Colon (tissue), 2 donors: Measurements from ENCODE around the gene ADCY4.

Experiments
- FAIRE-seq: peaks from 2 replicates; lab custom pipeline; 2012; peaks lifted over from hg19 to GRCh38; lab: Jason Lieb, UNC
- donor health status: control.
- donor health status: control.

The ADCY4 gene

DNA sequence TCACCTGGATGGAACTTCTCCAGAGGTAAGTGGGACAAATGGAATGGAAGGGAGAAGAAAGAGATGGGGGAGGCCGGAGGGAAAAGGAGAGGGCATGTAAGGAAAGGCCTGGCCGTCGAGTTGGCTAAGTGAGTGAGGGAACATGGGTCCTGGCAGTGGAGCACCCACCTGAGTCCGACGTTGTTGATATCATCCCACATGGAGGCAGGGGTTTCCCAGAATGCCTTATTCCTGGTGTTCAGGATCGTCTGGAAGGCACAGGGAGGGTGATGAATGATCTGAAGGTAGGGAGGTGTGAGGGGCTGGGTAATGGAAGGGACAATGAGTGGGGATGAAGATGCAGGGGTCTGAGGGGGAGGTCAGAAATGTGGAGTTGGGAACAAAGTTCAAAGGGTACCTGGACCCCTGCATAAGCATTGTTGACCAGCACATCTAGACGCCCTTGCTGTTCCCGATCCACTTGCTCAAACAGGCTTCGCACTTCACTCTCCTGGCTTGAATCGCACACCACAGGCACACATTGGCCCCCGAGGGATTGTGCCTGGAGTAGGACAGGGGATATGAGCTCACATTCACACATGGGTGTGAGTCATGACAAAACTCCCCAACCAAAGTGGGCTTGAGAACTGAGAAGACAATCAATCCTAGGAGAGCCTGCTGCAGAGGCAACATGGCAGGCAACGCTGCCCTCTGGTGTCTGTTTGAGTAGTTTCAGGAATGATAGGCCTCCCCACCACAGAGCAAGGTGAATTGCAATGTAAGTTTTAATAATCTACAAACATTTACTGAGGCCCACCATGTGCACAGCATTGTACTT, 38.3 kb downstream of the ADCY4 start:
- FAIRE-seq, result no peak

DNA sequence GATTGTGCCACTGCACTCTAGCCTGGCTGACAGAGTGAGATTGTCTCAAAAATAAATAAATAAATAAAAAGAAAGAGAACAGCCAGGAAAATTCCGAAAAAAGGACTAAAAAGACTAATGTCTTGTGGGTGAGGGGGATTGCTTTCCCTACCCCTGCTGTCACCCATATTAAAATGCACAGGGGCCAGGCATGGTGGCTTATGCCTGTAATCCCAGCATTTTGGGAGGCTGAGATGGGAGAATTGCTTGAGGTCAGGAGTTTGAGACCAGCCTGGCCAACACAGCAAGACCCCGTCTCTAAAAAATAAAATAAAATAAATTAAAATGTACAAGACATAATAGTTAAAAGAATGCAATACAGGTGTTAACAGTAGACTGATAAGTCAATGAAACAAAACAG, 41.3 kb downstream of the ADCY4 start:
- FAIRE-seq, result no peak

DNA sequence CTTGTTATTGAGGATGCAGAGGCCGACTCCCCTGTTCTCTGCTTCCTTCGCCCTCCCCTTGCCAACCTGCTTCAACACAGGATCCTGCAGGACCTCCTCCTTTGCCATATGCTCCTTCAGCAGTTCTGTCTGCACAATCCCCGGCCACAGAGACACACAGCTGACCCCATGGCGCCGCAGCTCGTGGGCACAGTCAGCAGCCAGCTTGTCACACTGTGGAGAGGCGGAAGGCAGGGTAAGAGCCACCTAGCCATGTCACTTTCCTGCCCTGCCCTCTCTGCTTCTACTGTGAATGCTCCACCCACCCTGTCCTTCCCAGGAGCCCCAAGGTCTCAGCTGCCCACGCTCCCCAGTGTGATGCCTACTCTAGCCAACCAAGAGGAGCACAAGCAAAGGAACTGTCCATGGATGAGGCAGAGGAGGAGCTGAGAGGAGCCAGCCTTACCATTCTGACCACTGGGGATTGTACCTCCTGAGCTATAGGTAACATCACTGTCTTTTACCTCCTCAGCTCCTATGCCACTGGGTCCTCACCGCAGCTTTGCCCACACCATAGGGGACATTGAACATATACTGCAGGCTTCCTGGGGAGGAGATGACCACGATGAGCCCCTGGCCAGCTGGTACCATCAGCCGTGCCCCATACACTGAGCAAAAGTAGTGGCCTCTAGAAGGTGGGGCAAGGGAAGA, 42.6 kb downstream of the ADCY4 start:
- no peak for FAIRE-seq

DNA sequence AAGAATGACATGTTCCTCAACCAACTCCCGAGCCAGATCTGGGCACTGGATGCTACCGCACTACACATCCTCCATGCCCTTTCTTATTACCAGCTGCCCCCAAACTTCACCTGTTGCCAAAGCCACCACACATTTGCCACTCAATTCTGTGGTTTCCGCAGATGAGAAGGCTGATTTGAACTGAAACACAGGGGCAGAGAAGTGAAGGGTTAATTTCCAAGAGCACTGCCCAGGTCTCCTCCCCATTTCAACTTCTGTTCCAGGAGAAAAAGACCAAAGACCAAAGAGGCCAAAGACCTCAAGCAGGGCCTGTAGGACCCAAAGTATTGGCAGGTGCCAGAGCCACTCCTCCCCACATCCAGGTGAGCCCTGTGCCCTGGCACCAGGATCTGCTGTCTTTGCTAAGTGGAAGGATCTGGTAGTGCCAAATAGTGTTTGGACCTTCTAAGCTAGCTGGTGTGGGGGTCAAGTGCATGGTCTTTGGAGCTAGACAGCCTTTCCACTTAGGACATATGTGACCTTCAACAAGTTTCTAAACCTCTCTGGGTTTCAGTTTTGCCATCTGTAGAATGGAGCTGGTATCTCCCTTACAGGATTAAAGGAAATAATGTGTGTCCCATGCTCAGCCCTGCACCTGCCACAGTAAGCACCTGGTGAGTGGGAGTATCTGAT, 43.3 kb downstream of the ADCY4 start:
- FAIRE-seq, result no peak

DNA sequence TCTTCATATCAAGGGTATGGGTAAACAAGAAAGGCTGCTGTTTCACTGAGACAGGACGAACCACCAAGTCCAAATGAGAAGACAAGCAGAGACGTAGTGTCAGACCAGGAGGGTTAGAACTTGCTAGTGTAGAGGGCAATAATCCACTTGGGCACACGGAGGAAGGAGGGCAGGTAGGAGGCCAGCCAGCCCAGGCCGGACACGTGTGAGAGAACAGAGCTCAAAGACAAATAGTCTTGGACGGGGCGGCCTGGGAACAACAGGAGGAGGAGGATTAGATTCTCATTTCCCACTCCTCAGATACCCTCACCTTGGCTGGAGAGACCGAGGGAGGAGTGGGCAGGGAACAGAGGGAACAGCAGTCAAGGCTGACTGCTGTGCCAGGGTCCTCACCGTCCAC, 44.1 kb downstream of the ADCY4 start:
- no peak for FAIRE-seq

DNA sequence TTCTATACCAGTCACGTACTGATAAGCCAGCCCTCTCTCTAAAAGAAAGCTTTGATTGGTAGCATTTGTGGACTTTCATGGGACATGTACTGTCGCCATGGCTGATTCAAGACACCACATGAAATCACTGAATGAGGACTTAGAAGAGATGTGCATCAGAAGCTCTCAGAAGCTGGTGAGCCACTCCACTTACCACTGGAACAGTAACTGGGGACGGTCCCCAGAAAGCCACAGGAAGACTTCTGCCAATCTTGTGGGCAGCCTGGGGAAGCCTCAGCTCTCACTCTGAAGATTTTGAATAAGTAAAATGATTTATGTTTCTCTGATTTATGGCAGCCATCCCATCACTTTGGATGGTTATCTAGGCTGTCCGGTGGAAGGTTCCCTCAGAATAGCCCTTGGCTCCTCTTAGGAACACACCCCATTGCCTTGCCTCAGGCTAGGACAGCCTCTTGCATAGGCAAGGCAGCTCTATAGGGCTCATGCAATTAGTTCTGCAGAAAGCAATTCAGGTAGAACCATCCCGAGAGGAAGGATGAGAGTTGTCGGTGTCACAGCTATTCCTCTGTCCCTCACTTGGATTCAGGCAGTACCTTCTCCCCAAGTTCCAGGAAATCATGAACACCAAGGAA, 45.1 kb downstream of the ADCY4 start:
- FAIRE-seq, result no peak

DNA sequence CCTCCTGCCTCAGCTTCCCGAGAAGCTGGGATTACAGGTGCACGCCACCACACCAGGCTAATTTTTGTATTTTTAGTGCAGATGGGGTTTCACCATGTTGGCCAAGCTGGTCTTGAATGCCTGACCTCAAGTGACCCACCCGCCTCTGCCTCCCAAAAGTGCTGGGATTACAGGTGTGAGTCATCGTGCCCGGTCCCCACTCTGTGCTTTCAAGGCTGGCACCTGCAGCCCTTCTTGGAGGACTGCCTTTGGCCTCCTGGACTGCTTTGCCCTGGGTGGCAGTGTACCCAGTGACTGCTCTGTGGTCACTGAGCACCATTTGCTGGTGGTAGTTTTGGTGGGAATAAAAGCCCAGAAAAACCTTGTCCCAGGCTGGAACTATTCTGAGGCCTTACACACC, 47.9 kb downstream of the ADCY4 start:
- no peak for FAIRE-seq

DNA sequence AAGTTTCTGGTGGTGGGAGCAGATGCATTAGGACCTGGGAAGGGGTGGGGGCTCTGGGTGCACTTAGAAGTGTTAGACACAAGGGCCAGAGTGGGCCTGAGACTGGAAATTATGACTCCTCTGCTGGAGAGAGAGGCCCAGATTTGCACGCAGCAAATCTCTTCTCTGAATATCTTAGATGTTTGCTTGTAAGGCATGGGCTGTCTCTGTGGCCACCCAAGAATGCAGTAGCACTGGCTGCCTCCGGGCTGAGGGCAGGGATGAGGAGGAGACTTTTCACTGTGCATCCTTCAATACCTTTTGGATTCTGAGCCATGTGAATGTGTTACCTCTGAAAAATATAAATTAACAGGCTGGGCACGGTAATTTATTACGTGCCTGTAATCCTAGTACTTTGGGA, 49.5 kb downstream of the ADCY4 start:
- FAIRE-seq, result no peak

DNA sequence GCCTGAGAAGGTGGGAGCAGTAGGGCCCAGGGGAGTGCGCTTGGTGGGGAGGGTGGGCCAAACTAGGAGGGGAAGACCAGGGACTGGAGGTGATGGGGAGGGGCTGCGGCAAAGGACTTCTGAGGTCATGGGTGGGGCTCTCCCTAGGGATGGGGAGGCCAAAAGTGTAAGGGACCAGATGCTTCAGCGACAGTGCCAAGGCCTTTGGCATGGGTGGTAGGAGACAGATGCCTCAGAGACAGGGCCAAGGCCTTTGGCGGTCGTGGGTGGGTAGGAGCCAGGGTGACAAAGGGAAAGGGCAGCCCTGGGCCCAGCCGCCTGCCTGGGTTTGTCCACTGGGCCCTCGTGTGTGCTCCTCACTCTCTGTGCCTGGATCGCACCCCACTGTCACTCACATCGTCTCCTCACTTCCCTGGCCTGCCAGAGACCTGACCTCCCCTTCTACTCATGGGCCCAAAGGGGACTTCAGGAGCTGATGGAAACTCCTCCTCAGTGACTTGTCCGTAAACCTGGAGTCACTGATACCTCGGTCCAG, 50.3 kb downstream of the ADCY4 start:
- no peak for FAIRE-seq

DNA sequence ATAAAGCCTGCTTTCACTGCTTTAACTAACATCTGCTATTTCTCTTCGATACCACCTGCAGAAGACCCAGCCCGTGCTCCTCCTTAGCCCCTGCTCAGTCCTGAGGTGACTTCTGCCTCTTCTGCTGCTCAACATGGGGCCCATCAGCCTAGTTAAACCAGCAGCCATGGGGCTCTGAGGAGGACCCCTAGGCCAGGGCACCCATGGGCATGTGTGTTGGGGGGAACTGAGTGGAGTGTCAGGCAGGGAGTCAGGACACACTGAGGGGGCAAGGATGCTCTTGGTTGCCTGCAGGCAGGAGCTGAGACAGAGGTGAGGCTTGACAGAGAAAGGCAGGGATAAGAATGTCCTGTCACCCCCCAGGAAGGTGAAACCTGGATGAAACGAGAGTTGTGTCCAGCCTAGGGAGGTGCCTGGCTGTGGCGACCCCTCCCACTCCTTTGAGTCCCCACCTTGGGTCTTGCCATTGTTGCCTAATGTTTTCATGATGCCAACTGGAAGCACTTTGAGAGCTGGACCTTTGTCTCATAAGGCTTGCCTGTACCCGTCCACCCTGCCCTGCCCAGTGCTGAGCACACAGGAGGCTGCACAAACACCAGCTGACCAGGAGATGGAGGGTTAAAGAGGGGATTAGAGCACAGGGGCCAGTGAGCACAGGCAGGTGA, 50.9 kb downstream of the ADCY4 start:
- FAIRE-seq, result no peak

DNA sequence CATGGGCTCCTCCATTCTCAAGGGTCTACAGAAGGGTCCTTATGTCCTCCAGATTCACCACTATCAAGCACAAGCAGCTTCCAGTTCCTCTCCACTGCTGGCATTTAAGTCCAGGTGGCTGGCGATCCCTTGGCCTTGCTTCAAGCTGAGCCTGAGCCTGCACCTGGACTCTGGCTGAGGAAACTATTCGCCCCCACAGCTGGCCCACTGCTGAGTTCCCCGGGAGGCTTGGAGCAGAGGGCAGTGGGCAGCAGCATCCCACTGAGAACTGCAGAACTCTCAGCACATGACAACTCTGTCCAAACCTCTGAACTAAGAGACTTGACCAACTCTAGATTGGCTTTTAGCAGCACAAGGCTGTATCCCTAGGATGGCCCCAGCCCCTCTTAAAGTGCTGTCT, 52.1 kb downstream of the ADCY4 start:
- no peak for FAIRE-seq

DNA sequence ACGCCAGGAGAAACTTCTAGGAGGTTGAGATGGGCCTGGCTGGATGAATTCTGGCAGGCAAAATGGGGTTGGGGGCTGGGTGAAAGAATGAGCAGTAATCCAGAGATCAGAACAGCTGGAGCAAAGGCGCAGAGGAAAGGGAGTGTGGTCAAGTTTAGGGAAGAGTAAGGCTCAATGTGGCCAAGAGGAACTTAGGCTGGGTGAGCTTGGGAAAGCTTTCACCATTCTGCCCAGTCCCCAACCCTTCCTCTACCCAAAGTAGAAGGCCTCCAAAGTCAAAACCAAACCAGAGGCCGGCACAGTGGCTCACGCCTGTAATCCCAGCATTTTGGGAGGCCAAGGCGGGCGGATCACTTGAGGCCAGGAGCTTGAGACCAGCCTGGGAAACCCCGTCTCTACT, 53.2 kb downstream of the ADCY4 start:
- FAIRE-seq, result no peak

DNA sequence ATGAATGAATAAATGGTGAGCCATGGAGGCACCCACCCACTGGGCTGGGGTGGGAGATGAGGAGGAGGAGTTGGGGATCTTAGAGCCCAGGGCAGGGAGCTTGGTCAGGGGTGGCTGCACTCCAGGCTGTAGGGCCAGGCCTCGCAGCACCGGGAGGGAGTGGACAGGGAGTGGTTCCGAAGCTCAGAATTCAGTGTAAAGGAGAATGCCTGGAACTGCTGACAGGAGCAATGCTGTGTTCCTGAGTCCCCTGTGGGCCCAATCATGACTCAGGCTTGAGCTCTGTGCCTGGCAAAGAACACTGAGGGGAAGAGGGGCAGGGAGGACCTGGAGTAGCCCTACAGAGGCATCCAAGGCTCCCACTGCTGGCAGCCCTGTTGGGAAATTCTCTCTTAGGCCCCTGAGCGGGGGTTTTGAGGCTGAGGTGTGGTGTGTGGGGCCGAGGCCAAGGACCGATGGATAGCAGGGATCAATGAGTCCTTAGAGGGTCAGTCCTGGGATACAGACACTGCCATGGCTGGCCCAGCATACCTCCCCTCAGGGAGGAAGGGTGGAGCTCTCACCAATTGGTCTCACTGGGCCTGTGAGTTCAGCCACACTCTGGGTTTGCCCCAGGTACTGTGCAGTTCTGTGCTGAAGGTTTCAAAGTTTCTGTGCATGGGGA, 53.9 kb downstream of the ADCY4 start:
- FAIRE-seq, result no peak

DNA sequence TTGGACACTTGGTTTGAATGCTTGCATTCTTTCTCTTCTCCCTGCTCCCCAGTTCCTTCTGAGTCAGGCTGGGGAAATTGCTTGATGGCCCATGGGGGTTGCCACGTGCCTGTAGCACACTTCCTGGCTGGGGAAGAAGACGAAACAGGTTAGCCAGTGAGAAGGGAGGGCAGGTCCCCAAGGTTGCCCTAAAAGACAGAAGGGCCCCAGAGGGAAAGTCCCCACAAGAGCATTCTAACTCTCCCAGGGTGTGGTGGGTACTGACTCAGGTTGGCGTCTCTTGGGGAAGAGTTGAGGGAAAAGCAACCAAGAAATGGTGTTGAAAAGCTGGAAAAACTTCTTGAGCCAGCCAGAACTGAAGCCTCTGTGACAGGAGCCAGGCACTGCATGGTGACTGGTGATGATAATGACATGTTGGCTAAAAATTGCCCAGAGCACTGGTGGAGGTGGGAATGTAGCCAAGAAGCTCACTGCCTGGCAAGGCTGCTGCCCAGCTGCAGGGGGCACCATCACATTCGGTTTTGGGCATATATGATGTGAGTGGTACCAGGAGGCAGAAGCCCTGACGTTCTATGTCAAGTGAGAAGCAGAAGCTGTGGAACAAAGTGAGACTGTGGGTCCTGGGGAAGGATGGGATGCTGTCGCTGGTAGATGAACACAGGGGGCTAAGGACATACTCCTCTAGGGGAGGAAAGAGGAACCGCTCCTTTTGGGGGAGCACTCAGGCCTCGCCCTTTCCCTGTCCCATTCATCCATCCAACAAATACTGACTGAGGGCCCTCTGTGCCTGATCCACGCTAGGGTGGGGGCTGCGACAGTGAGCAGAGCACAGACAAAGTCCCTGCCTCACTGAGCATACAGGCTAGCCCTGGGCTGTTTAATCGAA, 55.3 kb downstream of the ADCY4 start:
- FAIRE-seq, result no peak

DNA sequence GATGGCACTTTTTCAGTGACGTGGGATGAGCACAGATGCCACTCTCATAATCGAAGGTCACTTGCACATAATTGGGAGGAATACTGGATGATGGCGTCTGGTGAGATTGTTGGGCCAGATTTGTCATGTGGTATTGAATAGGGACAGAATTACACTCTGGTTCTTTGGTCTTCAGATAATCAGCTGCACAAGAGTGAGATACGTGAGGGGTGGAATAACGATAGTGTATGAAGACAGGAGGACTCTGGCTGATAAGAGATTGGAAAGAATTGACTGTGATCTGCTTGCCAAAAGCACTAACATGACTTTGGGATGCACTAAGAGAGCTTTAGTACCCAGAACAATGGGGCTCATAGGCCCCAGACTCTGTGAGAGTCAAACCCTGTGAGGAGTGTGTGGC, 56.4 kb downstream of the ADCY4 start:
- FAIRE-seq, result no peak

DNA sequence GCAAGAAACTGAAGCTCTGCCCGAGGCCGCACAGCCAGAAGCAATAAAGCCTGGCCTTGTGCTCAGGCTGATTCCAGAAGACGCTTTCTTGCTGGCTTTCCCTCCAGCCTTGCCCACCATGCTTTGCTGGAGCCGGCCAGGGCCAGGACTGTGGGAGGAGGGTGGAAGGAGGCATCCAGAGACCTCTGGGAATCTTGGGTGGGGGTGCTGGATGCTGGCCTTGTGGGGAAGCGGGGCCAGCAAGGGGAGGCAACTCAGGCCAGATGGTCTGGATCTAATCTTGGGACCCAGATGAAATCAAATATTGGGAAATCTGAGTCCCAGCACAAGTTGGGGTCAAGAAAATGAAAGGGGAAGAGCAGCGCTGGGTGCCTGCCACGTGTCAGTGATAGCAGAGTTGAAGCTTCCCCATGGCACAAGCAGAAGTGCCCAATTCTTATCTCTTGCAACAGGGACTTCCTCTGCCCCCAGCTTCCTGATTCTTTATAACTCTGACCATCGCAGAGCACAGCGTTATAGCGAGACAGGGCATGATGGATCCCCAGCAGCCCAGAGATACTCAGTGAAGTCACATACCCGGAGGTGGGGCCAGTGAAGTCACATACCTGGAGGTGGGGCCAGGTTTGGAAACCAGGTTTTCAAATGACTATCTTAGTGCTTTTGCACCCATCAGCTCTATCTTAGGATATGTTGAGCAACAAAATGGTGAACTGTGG, 57.1 kb downstream of the ADCY4 start:
- FAIRE-seq, result no peak

DNA sequence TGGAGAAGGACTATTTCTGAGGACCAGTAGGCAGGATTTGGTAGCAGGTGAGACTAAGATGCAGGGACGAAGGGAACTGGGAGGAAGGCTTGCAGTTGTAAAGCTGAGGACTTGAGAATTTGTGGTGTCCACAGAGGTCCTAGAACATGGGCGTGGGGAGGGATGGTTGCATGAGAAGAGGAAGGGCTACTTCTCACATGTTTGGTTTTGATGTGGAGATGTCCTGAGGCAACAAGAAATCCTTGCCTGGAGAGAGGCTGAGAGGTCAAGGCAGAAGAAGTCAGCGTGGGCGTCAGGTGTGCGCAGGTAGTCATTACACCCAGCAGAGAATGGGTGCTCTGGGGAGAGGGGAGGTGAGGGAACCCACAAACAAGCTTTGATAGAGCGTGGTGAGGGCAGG, 57.8 kb downstream of the ADCY4 start:
- FAIRE-seq, result no peak

DNA sequence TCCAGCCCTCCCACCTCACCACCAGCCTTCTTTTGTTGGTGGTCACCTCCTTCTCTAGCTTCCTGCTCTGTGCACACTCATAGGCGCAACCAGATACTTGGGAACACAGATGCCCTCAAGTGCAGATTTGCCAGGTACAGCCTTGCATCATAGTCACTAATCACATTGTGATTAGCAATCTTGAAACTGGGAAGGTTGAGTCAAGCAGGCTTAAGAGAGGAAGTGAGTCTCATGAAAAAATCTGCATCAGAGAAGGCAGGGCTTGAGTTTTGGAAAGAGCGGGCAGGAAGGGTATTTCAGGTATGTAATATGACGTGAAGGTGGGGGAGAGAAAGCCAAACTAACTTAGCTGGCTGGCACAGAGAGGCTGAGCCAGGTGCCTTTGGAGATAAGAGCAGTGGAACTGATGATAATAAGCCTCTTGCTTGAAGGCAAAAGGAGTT, 60.7 kb downstream of the ADCY4 start:
- FAIRE-seq, result no peak

DNA sequence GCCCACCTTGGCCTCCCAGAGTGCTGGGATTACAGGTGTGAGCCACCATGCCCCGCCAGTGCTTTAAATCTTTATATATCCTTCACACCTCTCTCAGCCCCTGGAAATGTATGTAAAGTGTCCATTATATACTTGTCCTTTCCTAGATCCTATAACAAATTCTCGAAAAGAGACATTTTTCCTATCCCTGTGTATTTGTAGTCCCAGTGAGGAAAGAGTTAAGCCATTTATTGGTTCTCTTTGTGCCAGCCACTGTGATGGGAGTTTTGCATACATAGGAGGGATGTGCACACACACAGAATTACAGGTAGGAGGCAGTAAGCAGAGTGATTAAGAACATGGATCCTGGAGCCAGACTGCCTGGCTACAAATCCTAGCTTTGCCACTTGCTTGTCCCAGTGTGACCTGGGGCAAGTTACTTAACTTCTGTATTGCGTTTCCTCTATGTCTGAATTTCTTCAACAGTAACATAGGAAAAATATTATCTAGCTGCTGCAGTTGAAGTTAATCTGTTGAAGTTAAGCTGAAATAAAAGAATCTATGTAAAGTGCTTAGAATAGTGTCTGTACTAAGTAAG, 61.4 kb downstream of the ADCY4 start:
- no peak for FAIRE-seq
